OCI-LY7 (cell line): ENCODE results near the gene PARVB.

Experiments used
- EZH2phosphoT487 ChIP-seq: fragments of 200-600 bp; sonication (generic); IDR thresholded peaks from 2 replicates; pipeline ENCODE4 v1.6.1; 2018; ENCODE audit warnings: low read depth, borderline replicate concordance, mild to moderate bottlenecking, mixed run types, antibody characterized with exemption, low read length, moderate library complexity, mixed read lengths
- TF ChIP-seq, protein P1 (sequence below): fragments of 200-600 bp; sonication (generic); conservative IDR thresholded peaks from 2 replicates; pipeline ENCODE4 v1.5.1; 2014; ENCODE audit warnings: mild to moderate bottlenecking, antibody characterized with exemption, low read length, moderate library complexity, mixed read lengths

DNA sequence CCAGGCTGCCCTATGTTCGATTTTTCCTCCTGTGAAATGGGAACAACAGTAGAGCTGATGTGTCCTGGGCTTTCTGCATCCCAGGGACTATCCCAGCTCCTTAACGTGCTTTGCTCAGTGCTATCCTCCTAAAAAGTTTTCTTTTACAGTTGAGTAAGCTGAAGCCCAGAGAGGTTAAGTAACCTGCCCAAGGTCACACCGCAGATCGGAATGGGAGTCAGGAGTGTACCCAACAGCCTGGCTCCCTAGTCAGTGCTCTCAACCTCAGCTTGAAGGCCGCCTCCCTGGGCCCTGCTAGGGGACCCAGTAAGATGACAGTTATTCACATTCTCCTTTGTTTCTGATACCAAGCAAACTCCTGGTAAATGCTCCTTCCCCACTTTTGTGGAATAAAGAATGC is 45.9 kb downstream of the PARVB start:
- TF ChIP-seq, protein P1, sequence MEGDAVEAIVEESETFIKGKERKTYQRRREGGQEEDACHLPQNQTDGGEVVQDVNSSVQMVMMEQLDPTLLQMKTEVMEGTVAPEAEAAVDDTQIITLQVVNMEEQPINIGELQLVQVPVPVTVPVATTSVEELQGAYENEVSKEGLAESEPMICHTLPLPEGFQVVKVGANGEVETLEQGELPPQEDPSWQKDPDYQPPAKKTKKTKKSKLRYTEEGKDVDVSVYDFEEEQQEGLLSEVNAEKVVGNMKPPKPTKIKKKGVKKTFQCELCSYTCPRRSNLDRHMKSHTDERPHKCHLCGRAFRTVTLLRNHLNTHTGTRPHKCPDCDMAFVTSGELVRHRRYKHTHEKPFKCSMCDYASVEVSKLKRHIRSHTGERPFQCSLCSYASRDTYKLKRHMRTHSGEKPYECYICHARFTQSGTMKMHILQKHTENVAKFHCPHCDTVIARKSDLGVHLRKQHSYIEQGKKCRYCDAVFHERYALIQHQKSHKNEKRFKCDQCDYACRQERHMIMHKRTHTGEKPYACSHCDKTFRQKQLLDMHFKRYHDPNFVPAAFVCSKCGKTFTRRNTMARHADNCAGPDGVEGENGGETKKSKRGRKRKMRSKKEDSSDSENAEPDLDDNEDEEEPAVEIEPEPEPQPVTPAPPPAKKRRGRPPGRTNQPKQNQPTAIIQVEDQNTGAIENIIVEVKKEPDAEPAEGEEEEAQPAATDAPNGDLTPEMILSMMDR, result no peak
- TF ChIP-seq EZH2phosphoT487, result no peak
